Keratinocyte (primary cell): ENCODE data around the gene FXYD5.

ENCODE experiments used
- CTCF ChIP-seq, 3 experiments: IDR thresholded peaks in 1 of 3; conservative IDR thresholded peaks in 1 of 3; optimal IDR thresholded peaks in 1 of 3; 2 replicates in 2 of 3; 3 replicates in 1 of 3; pipeline versions ENCODE3 to v1.5.1; 2011; ENCODE audit warnings: low read length in 3 of 3, mild to moderate bottlenecking in 3 of 3, moderate library complexity in 2 of 3, control low read depth in 1 of 3, inconsistent platforms in 1 of 3; ENCODE audit not compliant: insufficient read depth in 2 of 3; ENCODE audit errors: extremely low read depth in 1 of 3
- EZH2 ChIP-seq: IDR thresholded peaks from one replicate; pipeline ENCODE4 v1.6.1; 2012; ENCODE audit warnings: inconsistent platforms, mild to moderate bottlenecking, low read length, moderate library complexity

- TF ChIP-seq CTCF (optimal IDR thresholded peaks at IDR 0.05 in 1 of 3, IDR thresholded peaks at IDR 0.05 in 1 of 3, conservative IDR thresholded peaks at IDR 0.05 in 1 of 3; ENCODE audit: extremely low read depth in 1 of 3, insufficient read depth in 2 of 3, low read length in 3 of 3) (no peak), EZH2 (no peak)
Measured at GRCh38 chr19:35105411-35106290, 48.9 kb upstream of the FXYD5 start.
